ENCODE results near the gene ADARB1. TPM values are rescaled to one million over a fixed set of nuclear protein-coding genes. Genes with fewer than 3 reads are reported as not detected.

The ADARB1 gene
- total RNA-seq, 1 experiment from 2014 or later: 36.6 TPM

DNA sequence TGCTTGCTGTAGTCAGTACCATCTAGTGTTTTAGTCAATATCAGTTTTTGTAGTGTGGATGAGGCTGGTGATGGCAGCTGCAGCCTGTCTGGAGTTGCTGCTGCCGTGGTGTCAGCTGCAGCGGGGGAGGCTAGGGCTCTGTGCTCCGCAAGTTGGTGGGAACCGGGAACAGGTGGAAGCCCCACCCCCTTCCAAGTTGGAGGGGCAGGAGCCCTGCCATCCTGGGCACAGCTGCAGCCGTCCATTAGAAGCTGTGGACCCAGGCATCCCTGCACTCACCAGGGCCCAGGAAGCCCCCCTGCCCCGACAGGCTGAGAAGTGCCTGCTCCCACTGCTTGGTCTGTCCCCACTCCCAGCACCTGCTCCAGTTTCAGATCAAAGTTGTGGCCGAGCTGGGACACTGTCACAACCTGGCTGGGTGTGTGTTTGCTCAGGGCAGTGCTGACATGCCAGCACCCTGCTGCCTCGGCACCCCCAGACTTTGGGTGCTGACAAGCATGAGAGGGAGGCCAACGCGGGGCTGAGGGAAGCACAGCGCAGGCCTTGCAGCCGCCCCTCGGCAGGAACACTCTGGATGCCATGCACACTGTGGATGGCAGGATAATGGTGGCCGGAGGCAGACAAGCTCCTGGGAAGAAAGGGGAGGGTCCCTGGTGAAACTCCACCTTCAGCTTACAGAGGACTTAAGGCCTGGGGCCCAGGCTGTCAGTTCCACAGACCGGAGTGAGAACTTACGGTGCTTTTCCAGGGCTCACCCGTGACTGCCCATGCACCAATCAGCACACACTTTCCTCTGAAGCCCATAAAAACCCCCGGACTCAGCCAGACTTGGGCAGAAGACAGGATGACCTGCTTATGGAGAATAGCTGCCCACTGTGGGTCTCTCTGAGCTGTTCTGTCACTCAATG, 86.9 kb downstream of the ADARB1 start:
- no peak for DNase-seq (ENCODE audit: extremely low read depth, low read depth)

DNA sequence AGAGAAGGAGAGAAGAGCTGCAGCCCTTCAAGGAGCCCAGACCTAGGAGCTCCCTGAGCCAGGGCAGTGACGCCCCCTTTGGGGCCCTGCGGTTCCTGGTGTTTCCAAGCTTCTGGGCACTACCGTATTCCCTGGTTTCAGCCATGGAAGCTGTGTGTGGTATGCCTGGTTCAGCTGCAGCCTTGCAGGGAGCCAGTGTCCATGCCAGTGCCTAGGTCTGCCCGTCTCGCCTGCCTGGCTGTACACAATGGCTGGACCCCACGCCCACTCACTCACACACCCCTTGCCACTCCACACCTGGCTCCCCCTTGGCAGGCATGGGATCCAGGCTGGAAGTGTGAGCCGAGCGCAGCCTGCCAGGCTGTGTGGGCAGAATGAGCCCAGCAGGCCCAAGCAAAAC, 87.7 kb downstream of the ADARB1 start:
- no peak for DNase-seq (ENCODE audit: extremely low read depth, low read depth)

DNA sequence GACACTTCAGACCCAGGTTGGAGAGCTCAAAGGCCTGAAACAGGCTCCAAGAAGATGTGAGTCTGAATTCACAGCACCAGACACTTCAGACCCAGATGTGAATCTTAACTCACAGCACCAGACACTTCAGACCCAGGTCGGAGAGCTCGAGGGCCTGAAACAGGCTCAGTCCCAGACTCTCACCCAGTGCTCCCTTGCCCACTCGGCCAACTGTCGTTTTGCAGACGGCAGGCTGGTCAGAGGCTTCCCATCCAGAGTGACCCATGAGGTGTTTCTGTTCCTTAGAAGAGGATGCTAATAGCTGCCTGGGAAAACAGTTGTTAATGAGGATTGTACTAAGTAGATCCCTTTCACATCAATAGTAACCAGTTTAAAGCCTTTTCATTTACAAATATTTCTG, 88.4 kb downstream of the ADARB1 start:
- no peak for DNase-seq (ENCODE audit: extremely low read depth, low read depth)

DNA sequence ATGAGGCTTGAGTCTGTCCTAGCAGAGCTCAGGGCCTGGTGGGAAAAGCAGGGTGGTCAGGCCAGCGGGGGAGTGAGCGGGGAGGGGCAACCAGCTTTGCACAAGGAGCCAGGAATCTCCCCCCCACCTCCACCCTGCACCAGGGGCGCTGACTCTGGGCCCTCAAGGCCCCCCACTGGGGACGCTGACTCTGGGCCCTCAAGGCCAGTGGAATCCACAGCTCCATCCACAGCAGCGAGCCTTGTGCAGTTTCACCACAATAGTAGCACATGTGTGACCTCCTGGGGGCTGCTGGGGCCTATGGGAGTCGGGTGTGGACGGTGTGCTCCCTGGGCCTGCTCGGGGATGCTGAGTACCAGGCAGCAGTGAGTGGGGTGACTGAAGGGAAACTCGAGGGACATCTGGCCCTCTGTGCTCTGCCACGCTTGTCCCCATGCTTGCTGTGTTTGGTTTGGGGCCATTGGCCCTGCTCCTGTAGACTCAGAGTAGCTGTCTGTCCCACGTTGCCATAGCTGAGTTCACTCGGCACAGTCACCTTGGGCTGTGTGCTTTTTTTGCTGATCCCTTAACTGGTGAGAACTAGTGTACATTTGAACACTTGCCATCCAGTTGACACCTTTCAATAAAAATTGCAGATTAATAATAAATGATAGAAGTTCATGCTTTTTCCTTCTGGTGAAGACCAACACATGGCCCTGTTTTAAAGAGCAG, 89.2 kb downstream of the ADARB1 start:
- DNase-seq (ENCODE audit: extremely low read depth, low read depth): no peak

DNA sequence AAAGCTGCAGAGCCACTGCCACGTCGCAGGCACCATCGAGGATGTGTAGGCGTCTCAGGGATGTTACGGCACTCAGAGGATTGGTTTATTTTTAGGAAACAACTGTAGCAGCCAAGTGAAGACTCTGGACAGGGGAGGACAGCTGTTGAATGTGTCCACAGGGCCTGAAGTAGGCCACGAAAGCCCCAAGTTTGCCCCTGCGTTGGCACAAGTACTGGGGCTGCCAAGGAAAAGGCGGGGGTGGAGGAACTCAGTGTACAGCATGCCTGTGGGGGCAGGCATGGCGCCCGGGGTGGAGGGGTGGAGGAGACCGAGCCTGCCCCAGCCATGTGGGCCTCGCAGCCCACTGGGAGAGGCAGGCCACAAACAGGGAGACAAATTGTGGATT, 89.7 kb downstream of the ADARB1 start:
- DNase-seq (ENCODE audit: extremely low read depth, low read depth): no peak

DNA sequence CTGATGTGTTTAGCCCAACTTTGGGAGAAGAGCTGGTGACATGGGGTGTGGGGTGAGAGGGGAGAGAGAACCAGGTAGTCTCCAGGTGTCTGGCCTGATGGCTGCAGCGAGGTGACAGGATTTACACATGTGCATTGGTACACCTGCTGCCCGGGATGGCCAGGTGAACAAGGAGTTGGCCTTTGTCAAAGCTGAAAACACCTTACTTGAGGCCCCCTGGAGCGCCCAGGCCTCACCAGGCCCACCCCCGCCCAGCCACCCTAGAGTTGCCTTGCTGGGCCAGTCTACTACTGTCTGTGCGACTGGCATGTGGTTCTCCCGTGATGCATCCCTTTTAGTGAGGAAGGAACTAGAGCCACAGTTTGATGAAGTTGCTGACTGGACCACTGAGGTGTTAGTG, 90.5 kb downstream of the ADARB1 start:
- no peak for DNase-seq (ENCODE audit: extremely low read depth, low read depth)

DNA sequence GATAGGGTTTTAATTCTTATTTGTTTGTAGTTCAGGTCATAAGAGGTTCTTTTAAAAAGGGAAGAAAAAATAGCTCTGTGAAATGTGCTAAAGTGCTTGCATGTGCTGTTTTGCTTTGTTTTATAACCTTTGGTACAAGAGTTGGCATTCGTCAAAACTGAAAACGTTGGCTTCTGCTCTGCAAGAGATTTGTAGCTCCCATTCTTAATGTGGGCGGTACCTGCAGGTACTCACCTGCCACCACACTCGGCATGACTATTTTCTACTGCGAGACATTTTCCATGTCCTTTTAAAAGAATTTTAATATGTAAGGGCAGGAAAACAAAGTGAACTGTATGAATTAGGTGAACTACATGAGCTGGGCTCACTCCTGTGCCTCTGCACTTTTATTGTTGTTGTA, 92.6 kb downstream of the ADARB1 start:
- no peak for DNase-seq (ENCODE audit: extremely low read depth, low read depth)

DNA sequence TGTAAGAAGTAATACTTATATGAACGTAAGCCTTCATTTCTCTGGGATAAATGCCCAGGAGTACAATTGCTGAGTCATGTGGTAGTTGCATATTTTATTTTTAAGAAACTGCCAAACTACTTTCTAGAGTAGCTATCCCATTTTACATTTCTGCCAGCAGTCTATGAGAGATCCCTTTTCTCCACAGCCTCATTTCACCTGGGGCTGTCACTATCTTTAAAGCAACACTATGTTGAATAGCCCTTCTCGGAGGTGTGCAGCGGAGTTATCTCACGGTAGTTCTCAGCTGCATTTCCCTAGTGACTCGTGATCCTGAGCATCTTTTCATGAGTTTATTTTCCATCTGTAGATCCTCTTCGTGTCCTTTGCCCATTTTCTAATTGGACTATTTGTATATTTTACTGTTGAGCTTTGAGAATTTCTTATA, 93.4 kb downstream of the ADARB1 start:
- DNase-seq (ENCODE audit: extremely low read depth, low read depth): no peak

DNA sequence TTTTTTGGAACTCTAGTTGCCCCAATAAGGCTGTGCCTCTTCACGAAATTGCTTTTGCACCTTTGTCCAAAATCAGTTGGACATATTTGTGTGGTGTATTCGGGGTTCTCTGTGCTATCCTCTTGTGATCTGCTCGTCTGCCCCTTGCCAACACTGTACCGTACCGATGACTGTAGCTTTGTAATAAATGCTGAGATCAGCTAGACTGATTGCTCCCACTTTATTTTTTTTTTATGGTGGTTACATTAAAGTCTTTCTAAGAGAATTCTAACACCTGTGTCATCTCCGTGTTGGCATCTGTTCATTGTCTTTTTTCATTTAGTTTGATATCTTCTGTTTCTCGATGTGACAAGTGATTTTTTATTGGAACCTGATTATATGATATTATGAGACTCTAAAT, 94.1 kb downstream of the ADARB1 start:
- no peak for DNase-seq (ENCODE audit: extremely low read depth, low read depth)

DNA sequence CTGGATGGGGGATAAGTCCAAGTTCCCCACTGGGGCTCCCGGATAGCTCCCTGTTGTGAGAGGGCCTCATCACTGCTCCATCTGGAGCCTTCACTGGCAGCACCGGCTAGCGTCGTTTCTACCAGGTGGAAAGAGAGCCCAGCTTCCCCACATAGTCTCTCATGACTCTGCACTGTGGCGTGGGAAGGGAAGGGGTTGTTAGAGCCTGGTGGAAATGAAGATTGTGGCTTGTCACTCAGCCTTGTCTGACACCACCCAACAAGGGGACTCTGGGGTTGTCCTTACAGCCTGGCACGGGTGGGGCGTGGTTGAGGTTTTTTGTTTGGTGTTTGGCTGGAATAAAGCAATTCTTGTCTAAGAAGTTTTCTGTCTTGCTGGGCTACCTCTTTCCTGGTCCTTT, 94.6 kb downstream of the ADARB1 start:
- DNase-seq (ENCODE audit: extremely low read depth, low read depth): no peak

DNA sequence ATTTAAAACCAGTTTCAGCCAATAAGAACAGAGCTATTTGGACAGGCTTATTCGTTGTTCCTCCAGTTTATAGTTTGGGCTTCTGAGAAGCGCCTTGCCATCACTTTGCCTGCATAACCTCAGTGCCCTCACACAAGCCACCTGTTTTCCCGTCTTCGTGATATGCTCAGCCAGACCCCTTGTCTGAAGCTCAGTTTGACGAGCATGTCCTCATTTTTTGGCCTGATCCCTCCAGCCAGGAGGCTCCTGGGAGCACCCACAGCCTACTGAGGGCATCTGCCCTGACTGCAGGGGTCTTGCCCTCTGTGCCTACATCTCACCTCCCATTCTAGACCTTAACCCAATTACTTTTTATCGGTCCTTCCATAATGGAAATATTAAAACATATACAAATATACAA, 95.3 kb downstream of the ADARB1 start:
- no peak for DNase-seq (ENCODE audit: extremely low read depth, low read depth)

DNA sequence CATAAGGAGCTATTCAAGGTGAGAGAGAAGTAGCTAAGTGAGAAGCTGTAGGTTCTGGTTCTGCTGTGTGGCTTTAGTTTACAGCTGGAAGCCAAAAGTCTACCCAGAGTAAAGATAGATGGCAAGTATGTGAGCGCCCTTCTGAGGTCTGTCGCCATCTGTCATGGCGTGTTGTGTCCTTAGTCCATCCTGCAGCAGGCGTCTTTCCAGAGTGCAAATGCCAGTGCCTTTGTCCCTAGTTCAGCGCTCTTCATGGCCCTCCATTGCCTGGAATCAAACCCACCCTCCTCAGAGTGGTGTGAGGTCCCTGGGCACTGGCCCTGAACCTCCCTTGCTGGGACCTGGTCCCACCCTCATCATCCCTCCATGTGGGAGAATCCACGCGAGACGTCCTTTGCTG, 96.6 kb downstream of the ADARB1 start:
- no peak for DNase-seq (ENCODE audit: extremely low read depth, low read depth)

DNA sequence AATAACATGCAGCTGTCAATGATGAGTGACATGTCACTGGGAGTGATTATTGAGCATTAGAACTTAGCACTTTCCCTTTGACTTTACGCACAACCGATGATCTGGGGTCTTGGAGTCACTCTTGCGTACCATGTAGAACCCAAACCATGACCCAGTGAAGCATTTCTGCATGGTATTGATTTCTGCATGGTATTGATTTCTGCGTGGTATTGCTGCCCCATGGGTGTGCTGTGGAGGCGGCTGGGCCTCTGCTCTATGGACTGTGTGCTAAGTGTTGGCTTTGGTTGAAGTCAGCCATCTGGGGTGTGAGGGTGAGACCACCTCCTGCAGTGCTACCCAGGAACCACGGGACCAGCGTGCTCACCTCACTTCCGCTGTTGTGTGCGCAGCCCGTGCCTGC, 98.0 kb downstream of the ADARB1 start:
- no peak for DNase-seq (ENCODE audit: extremely low read depth, low read depth)

DNA sequence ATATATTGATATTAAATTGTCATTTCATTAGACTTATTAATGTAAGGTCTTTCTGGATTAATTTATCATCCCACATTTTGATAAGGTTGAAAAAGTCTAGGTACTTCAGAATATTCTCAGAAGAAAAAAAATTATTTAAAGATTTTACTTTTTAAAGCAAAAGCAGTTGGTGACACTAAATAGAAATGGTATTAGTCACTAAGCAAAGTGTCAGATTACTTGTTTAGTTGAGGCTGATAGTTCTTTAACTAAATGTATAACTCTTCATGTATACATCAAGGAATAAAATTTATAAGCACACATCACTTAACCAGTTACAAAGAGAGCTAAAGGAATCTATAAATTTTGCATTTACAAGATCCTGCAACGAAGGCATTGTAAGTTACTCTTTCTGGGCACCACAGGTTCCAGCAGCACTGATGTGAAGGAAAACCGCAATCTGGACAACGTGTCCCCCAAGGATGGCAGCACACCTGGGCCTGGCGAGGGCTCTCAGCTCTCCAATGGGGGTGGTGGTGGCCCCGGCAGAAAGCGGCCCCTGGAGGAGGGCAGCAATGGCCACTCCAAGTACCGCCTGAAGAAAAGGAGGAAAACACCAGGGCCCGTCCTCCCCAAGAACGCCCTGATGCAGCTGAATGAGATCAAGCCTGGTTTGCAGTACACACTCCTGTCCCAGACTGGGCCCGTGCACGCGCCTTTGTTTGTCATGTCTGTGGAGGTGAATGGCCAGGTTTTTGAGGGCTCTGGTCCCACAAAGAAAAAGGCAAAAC, 101.1 kb downstream of the ADARB1 start:
- no peak for DNase-seq (ENCODE audit: extremely low read depth, low read depth)

DNA sequence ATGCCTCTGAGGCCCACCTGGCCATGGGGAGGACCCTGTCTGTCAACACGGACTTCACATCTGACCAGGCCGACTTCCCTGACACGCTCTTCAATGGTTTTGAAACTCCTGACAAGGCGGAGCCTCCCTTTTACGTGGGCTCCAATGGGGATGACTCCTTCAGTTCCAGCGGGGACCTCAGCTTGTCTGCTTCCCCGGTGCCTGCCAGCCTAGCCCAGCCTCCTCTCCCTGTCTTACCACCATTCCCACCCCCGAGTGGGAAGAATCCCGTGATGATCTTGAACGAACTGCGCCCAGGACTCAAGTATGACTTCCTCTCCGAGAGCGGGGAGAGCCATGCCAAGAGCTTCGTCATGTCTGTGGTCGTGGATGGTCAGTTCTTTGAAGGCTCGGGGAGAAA, 101.8 kb downstream of the ADARB1 start:
- no peak for DNase-seq (ENCODE audit: extremely low read depth, low read depth)

DNA sequence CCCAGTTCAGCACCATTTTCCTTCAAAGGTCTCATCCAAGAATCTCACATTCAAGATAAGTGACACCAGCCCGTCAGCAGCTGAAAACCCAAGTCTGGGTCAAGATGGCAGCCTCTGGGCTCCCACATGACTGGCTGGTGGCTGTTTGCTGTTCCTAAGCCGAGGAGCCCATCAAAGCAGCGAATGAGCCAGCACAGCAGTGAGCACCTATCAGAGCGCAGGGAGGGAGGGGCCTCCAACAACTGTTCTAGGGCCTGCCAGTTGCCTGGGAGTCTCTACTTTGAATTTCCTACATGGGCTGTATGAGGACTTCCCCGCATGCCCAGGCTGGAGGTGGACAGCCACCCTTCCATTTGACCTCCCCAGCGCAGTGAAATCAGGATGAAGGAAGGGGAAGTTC, 102.7 kb downstream of the ADARB1 start:
- no peak for DNase-seq (ENCODE audit: extremely low read depth, low read depth)

DNA sequence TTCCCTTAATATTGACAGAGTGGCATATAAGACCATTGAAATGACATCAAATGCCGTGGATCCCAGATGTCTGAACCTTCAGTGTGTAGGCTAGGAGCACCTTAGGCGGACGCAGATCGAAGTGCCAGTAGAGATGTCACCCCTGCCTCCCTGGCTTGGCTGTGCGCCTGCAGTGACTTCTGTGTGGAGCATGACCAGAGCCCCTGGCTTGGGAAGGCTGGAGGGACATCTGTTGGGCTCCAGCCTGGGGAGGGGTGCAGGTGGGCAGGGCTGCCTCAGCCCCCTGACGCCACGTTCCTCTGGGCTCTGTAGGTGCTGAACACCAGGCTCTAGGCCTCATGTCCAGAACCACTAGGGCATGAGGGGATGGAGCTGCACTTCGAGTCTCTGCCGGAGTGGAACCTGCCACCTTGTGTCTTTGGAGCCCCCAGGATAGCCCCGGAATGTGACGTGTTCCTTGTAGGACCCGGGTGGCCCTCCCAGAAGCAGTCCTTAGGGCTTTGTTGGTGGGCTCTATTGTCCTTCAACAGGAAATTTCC, 103.8 kb downstream of the ADARB1 start:
- no peak for DNase-seq (ENCODE audit: extremely low read depth, low read depth)

DNA sequence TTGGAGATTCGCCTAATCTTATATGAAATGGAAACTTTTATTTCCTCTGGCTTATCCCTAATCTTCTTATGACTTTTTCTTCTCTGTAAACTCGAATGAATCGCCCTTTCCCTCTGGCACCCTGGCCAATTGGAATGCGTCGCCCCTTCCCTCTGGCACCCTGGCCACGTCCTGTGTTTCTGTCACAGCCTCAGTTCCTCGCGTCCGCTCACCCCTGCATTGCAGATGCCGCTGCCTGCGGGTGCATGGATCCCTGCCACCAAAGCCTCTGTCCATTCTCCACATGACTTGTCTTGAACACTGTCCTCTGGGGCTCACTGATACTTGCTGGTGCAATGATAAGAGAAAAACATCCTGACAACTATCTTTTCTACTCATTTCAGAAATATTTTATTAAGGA, 104.6 kb downstream of the ADARB1 start:
- DNase-seq (ENCODE audit: extremely low read depth, low read depth): no peak

DNA sequence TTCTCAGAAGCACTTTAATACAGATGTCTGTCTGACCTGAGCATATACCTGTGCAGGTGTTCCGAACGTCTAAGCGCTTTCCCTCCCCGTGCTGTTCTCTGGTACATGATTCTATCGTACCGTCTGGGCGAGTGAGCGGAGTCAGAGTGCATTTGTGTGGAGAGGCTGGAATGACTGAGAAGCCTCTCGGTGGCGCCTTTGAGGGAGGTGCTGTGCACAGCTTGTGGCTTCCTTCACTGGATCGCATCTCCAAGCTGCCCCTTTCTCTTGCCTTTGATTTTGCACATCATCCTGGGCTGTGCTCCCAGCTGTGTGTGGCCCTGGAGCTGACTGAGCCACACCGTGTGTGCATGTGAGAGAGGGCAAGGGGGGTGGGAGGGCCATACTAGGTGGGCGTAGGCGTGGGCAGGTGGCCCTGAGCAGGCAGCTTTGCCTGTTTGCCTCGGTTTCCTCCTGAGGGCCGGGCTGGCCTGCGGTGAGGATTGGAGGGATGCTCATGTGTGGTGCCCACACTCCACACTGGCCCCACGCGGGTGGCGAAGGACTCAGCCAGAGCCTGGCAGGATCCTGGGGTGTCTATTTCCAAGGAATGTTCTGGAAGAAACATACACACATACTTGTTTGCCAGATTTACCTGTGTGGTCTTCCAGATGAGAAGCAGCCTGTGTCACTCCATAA, 105.3 kb downstream of the ADARB1 start:
- no peak for DNase-seq (ENCODE audit: extremely low read depth, low read depth)

DNA sequence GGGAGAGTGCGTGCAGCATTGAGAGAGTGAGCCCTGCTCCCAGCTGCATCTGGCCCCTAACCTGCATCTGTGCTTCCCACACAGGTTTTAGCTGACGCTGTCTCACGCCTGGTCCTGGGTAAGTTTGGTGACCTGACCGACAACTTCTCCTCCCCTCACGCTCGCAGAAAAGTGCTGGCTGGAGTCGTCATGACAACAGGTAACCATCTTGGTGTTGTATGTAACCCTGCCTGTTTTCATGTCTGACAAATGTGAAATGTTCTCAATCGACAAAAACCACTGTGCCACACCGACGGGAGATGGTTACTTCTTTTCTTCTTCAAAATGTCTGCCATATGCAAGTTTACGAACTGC, 105.8 kb downstream of the ADARB1 start:
- no peak for DNase-seq (ENCODE audit: extremely low read depth, low read depth)

DNA sequence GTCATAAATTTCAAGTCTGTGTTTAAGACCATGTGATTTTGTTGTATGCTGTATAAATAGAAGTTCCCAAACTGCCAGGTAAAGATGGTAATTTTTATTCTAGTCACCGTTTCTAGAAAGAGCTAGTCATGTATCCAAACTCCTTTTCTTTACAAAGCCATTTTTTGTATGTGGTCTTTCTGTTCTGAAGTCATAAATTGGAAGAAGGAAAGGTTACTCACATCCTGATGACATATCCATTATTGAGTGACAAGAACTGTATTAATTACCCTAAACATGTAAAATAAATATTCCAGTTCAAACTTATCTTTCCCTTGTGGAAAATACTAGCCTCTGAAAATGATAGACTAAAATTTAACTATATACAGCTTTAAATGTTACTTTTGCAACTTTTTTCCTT, 108.6 kb downstream of the ADARB1 start:
- no peak for DNase-seq (ENCODE audit: extremely low read depth, low read depth)
